ENCODE measurements around the gene CFAP100. TPM values are rescaled to one million over a fixed set of nuclear protein-coding genes. Genes with fewer than 3 reads are reported as not detected.
A peak's percentile ranks its signal among the peaks of the same experiment; 100 is the strongest.

CFAP100 gene
- total RNA-seq, 1 donor: not detected

GRCh38 chr3:126456766-126457388, 62.2 kb downstream of the CFAP100 start:
- no peak for DNase-seq (ENCODE audit: low read depth in 2 of 3, low spot score in 2 of 3)

- DNase-seq (ENCODE audit: low read depth in 2 of 3, low spot score in 2 of 3): no peak
Observed at GRCh38 chr3:126459111-126459762, 64.5 kb downstream of the CFAP100 start.

GRCh38 chr3:126459763-126460127, 65.0 kb downstream of the CFAP100 start:
- no peak for DNase-seq (ENCODE audit: low read depth in 2 of 3, low spot score in 2 of 3)

- DNase-seq (ENCODE audit: low read depth in 2 of 3, low spot score in 2 of 3): no peak
Observed at GRCh38 chr3:126460381-126460780, 65.7 kb downstream of the CFAP100 start.

GRCh38 chr3:126461450-126462070, 66.9 kb downstream of the CFAP100 start:
- no peak for DNase-seq (ENCODE audit: low read depth in 2 of 3, low spot score in 2 of 3)

- no peak for DNase-seq (ENCODE audit: low read depth in 2 of 3, low spot score in 2 of 3)
Observed at GRCh38 chr3:126463521-126463920, 68.8 kb downstream of the CFAP100 start.

GRCh38 chr3:126464093-126464492, 69.4 kb downstream of the CFAP100 start:
- DNase-seq (ENCODE audit: low read depth in 2 of 3, low spot score in 2 of 3): no peak

- no peak for DNase-seq (ENCODE audit: low read depth in 2 of 3, low spot score in 2 of 3)
Observed at GRCh38 chr3:126464494-126464893, 69.8 kb downstream of the CFAP100 start.

- DNase-seq (ENCODE audit: low read depth in 2 of 3, low spot score in 2 of 3): no peak
Observed at GRCh38 chr3:126464997-126465396, 70.3 kb downstream of the CFAP100 start.

- DNase-seq (ENCODE audit: low read depth in 2 of 3, low spot score in 2 of 3): no peak
Observed at GRCh38 chr3:126465928-126466544, 71.3 kb downstream of the CFAP100 start.

GRCh38 chr3:126466886-126467610, 72.3 kb downstream of the CFAP100 start:
- no peak for DNase-seq (ENCODE audit: low read depth in 2 of 3, low spot score in 2 of 3)

GRCh38 chr3:126467611-126467955, 72.9 kb downstream of the CFAP100 start:
- DNase-seq (ENCODE audit: low read depth in 2 of 3, low spot score in 2 of 3): no peak

GRCh38 chr3:126468028-126468891, 73.6 kb downstream of the CFAP100 start:
- no peak for DNase-seq (ENCODE audit: low read depth in 2 of 3, low spot score in 2 of 3)

- DNase-seq (ENCODE audit: low read depth in 2 of 3, low spot score in 2 of 3): no peak
Observed at GRCh38 chr3:126469479-126469878, 74.8 kb downstream of the CFAP100 start.

GRCh38 chr3:126472277-126473006, 77.7 kb downstream of the CFAP100 start:
- DNase-seq (ENCODE audit: low read depth in 2 of 3, low spot score in 2 of 3): peak in 2 of 3 donors; percentile 78 to 89

GRCh38 chr3:126473292-126474168, 78.8 kb downstream of the CFAP100 start:
- DNase-seq (ENCODE audit: low read depth in 2 of 3, low spot score in 2 of 3): peak in 2 of 3 donors; percentile 19 to 26

- peak in 2 of 3 donors; percentile 41 to 49 for DNase-seq (ENCODE audit: low read depth in 2 of 3, low spot score in 2 of 3)
Observed at GRCh38 chr3:126474498-126475412, 80.0 kb downstream of the CFAP100 start.
